Upper lobe of right lung (tissue), 1 donor: Measurements from ENCODE around the gene NBEAL1. TPM values are rescaled to one million over a fixed set of nuclear protein-coding genes. Genes with fewer than 3 reads are reported as not detected.
"Not testable (repeated sequence)": the region's sequence is repeated elsewhere in the genome, so short reads cannot be mapped to it uniquely, and the experiment has no call there.

Experiments used
- ATAC-seq: fragments of 200-7000 bp; cut with Tn5 transposase; one replicate; pipeline ENCODE4 v1.9.1; 2020; ENCODE audit warnings: mild to moderate bottlenecking, moderate library complexity
- DNase-seq: peaks from one replicate; pipeline ENCODE4 v3.0.0-alpha.2; 2020
- H3K27ac ChIP-seq: fragments of 200-600 bp; one replicate; pipeline ENCODE4 v1.8.0; 2022
- H3K27me3 ChIP-seq: fragments of 200-600 bp; one replicate; pipeline ENCODE4 v1.8.0; 2022; ENCODE audit warnings: mild to moderate bottlenecking
- H3K36me3 ChIP-seq: fragments of 200-600 bp; one replicate; pipeline ENCODE4 v1.8.0; 2022
- H3K4me1 ChIP-seq: fragments of 200-600 bp; one replicate; pipeline ENCODE4 v1.8.0; 2022
- H3K4me3 ChIP-seq: fragments of 200-600 bp; one replicate; pipeline ENCODE4 v1.8.0; 2022; ENCODE audit warnings: mild to moderate bottlenecking
- H3K9me3 ChIP-seq: fragments of 200-600 bp; one replicate; pipeline ENCODE4 v1.8.0; 2022
- CTCF ChIP-seq: fragments of 200-600 bp; IDR thresholded peaks from one replicate; pipeline ENCODE4 v1.8.0; 2022; ENCODE audit warnings: antibody characterized with exemption
- intact Hi-C: fragments of 100-400 bp; cut with DNase I; formaldehyde crosslinking; loops from one replicate; pipeline ENCODE4 v1.11.0; 2022
- total RNA-seq: library from RNA; stranded (reverse); fragmentation: NEBNext Ultra II Directional; extraction: Animal tissue kit (Norgen Biotek cat#: 25700); gene quantifications from one replicate; pipeline ENCODE4 v1.2.1, GENCODE V29; 2021
- donor health status: DM: no; HTN: yes; CAD: no; lungs with severe emphysema.

The NBEAL1 gene
- total RNA-seq, 1 donor from 2014 or later = 73.4 TPM

DNA sequence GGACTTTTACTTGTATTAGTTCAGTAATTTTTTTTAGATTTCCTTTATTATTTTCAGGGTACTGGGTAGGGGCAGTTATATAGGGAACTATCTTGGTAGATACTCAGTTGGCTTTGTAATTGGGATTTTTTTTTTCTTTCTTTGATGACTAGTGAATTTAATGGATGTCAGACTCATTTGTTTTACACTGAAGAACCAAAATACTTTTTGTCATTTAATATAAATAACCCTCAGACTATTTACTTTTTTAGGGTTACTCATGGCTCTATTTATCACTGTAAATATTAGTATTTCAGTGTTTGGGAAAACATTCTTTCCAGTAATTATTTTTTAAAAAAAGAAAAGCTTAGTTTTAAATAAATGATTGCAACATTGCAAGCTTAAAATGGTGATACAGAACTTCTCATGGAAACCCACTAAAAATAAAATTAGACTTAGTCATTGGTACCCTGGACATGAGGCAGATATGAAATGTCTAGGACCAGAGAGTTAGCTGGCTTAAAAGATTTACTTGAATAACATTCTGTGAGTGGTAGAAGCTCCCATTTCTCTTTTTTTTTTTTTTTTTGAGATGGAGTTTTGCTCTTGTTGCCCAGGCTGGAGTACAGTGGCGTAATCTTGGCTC, 149.7 kb downstream of the NBEAL1 start:
- Histone ChIP-seq H3K36me3 (peaks cover 53% of the 10 kb centered on the region), H3K27ac (no peak overlapping the region), H3K4me3 (no peak overlapping the region), H3K27me3 (no peaks in the 10 kb centered on the region), H3K9me3 (no peaks in the 10 kb centered on the region), H3K4me1 (no peaks in the 10 kb centered on the region)
- no peak for DNase-seq
- intact Hi-C loops = no loop called here
- TF ChIP-seq CTCF = no peak
- ATAC-seq = no peak

- no peak for ATAC-seq
- Histone ChIP-seq H3K9me3 (no peaks in the 10 kb centered on the region), H3K27me3 (no peaks in the 10 kb centered on the region), H3K36me3 (peaks cover 66% of the 10 kb centered on the region), H3K27ac (no peak overlapping the region), H3K4me3 (no peak overlapping the region), H3K4me1 (no peaks in the 10 kb centered on the region)
- no peak for TF ChIP-seq CTCF
- intact Hi-C loops = no loop called here
- DNase-seq = no peak
Measured at GRCh38 chr2:203167751-203168150, 153.1 kb downstream of the NBEAL1 start.

DNA sequence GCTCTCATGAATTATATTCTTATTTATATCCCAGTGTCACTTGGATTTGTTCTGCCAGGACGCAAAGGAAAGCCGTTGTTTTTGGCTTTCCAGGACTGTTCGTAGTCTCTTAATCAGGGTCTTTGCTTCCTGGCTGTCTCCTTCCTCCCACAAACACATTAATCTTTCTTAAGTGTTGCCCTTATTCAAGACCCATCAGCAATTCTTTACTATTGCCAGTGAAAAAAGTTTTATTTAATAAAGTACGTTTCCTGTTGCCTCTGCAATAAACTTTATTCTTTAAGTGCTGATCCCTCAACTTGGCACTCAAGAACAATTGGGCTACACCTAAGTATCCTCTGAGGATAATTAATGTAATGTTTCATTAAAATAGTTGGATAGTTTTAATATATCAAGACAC, 155.8 kb downstream of the NBEAL1 start:
- Histone ChIP-seq H3K27ac (no peak overlapping the region), H3K4me3 (no peak overlapping the region), H3K36me3 (peaks cover 79% of the 10 kb centered on the region), H3K9me3 (no peaks in the 10 kb centered on the region), H3K4me1 (no peaks in the 10 kb centered on the region), H3K27me3 (no peaks in the 10 kb centered on the region)
- DNase-seq = no peak
- ATAC-seq = no peak
- intact Hi-C loops = no loop called here
- no peak for TF ChIP-seq CTCF

GRCh38 chr2:203175371-203175770, 160.7 kb downstream of the NBEAL1 start:
- H3K27me3 ChIP-seq = no peaks in the 10 kb centered on the region
- intact Hi-C loops = no loop called here

DNA sequence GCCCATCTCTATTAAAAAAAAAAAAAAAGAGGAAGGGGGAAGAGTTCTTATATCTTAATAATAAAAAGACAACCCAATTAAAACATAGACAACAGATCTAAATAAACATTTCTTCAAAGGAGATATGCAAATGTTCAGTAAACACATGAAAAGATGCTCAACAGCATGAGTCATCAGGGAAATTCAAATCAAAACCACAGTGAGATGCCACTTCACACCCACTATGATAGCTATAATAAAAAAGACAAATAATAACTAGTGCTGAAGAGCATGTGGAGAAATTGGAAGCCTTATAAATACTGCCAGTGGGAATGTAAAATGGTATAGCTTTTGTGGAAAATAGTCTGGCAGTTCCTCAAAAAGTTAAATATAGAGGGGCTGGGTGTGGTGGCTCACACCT, 162.7 kb downstream of the NBEAL1 start:
- H3K27me3 ChIP-seq = no peaks in the 10 kb centered on the region
- H3K4me3 ChIP-seq = no peak overlapping the region
- H3K36me3 ChIP-seq = peaks cover 61% of the 10 kb centered on the region
- DNase-seq = no peak
- no peak overlapping the region for H3K27ac ChIP-seq
- ATAC-seq = no peak
- no peaks in the 10 kb centered on the region for H3K4me1 ChIP-seq
- intact Hi-C loops = no loop called here
- H3K9me3 ChIP-seq = no peaks in the 10 kb centered on the region
- TF ChIP-seq CTCF = no peak

More at GRCh38 chr2:203175371-203175770, 160.7 kb downstream of the NBEAL1 start:
- Histone ChIP-seq H3K9me3 (no peaks in the 10 kb centered on the region), H3K4me3 (no peak overlapping the region), H3K27ac (no peak overlapping the region), H3K4me1 (no peaks in the 10 kb centered on the region), H3K36me3 (peaks cover 59% of the 10 kb centered on the region)
- DNase-seq (no peak), ATAC-seq (no peak)
- TF ChIP-seq CTCF = no peak

- ATAC-seq (no peak), DNase-seq (no peak)
- intact Hi-C loops = no loop called here
Measured at GRCh38 chr2:203185864-203186263, 171.2 kb downstream of the NBEAL1 start.

GRCh38 chr2:203190547-203190946, 175.9 kb downstream of the NBEAL1 start:
- H3K4me3 ChIP-seq, H3K4me1 ChIP-seq, DNase-seq, H3K27me3 ChIP-seq, H3K9me3 ChIP-seq, H3K27ac ChIP-seq, ATAC-seq, intact Hi-C loops: not testable (repeated sequence)
- H3K36me3 ChIP-seq = peaks cover 54% of the 10 kb centered on the region

More at GRCh38 chr2:203185864-203186263, 171.2 kb downstream of the NBEAL1 start:
- Histone ChIP-seq H3K27ac (no peak overlapping the region), H3K27me3 (no peaks in the 10 kb centered on the region), H3K4me3 (no peak overlapping the region), H3K9me3 (no peaks in the 10 kb centered on the region), H3K36me3 (peaks cover 62% of the 10 kb centered on the region), H3K4me1 (no peaks in the 10 kb centered on the region)
- TF ChIP-seq CTCF = no peak

DNA sequence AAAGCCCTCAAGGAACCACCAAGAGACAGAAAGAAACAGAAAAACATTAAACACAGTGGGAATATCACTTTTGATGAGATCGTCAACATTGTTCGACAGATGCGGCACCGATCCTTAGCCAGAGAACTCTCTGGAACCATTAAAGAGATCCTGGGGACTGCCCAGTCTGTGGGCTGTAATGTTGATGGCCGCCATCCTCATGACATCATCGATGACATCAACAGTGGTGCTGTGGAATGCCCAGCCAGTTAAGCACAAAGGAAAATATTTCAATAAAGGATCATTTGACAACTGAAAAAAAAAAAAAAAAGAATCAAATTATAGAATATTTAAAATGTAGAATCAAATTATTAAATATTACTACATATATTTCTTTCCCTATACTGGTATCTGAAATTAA, 176.4 kb downstream of the NBEAL1 start:
- H3K27ac ChIP-seq, H3K4me3 ChIP-seq, DNase-seq, H3K9me3 ChIP-seq, H3K4me1 ChIP-seq, ATAC-seq, intact Hi-C loops, H3K27me3 ChIP-seq: not testable (repeated sequence)
- peaks cover 54% of the 10 kb centered on the region for H3K36me3 ChIP-seq
